ENCODE data around the gene IQSEC1. TPM values are rescaled to one million over a fixed set of nuclear protein-coding genes. Genes with fewer than 3 reads are reported as not detected.

IQSEC1 gene
- total and polyA plus RNA-seq, 7 donors: 2.5 to 39.1 (median 23.9) TPM

GRCh38 chr3:12922881-12923431 lies 150.3 kb downstream of the IQSEC1 start:
- no peaks in the 10 kb centered on the region for H3K27me3 ChIP-seq
- H3K27ac ChIP-seq: no peak overlapping the region
- WGBS, 2 donors: 88 to 90% methylated on average over 11 of the region's 11 CpGs
- no peak for DNase-seq
- H3K4me3 ChIP-seq: no peak overlapping the region
- no peak for TF ChIP-seq POLR2AphosphoS5 (IDR thresholded peaks at IDR 0.05)
- no peak for TF ChIP-seq EP300 (IDR thresholded peaks at IDR 0.05)
- TF ChIP-seq POLR2A (IDR thresholded peaks at IDR 0.05): no peak
- TF ChIP-seq CTCF (IDR thresholded peaks at IDR 0.05): no peak
- H3K9me3 ChIP-seq: no peaks in the 10 kb centered on the region
- intact Hi-C loops (cut with DNase I): no loop called here
- H3K36me3 ChIP-seq: peaks cover 24 to 81% (median 54%) of the 10 kb centered on the region in 4 donors
- H3K4me1 ChIP-seq: no peaks in the 10 kb centered on the region

- intact Hi-C loops (cut with DNase I): no loop called here
- H3K9me3 ChIP-seq: no peaks in the 10 kb centered on the region
- WGBS, 2 donors: 87 to 93% methylated on average over 7 of the region's 7 CpGs
- H3K4me3 ChIP-seq: no peak overlapping the region
- no peak overlapping the region for H3K27ac ChIP-seq
- H3K36me3 ChIP-seq: peaks cover 24 to 87% (median 55%) of the 10 kb centered on the region in 4 donors
- DNase-seq: no peak
- no peaks in the 10 kb centered on the region for H3K4me1 ChIP-seq
- no peaks in the 10 kb centered on the region for H3K27me3 ChIP-seq
- TF ChIP-seq POLR2A (IDR thresholded peaks at IDR 0.05) (no peak), CTCF (IDR thresholded peaks at IDR 0.05) (no peak), EP300 (IDR thresholded peaks at IDR 0.05) (no peak), POLR2AphosphoS5 (IDR thresholded peaks at IDR 0.05) (no peak)
Observed at GRCh38 chr3:12922306-12922705, 150.9 kb downstream of the IQSEC1 start.

GRCh38 chr3:12921736-12922135 lies 151.5 kb downstream of the IQSEC1 start:
- Histone ChIP-seq H3K27me3 (no peaks in the 10 kb centered on the region), H3K4me1 (no peaks in the 10 kb centered on the region), H3K36me3 (peaks cover 24 to 93% (median 54%) of the 10 kb centered on the region in 4 donors), H3K27ac (no peak overlapping the region), H3K9me3 (no peaks in the 10 kb centered on the region), H3K4me3 (no peak overlapping the region)
- intact Hi-C loops (cut with DNase I): no loop called here
- TF ChIP-seq POLR2A (IDR thresholded peaks at IDR 0.05) (no peak), EP300 (IDR thresholded peaks at IDR 0.05) (no peak), CTCF (IDR thresholded peaks at IDR 0.05) (no peak), POLR2AphosphoS5 (IDR thresholded peaks at IDR 0.05) (no peak)
- WGBS, 2 donors: 94 to 97% methylated on average over 8 of the region's 8 CpGs
- no peak for DNase-seq

- Histone ChIP-seq H3K4me1 (no peaks in the 10 kb centered on the region), H3K36me3 (peaks cover 24 to 100% (median 51%) of the 10 kb centered on the region in 4 donors), H3K4me3 (no peak overlapping the region), H3K9me3 (no peaks in the 10 kb centered on the region), H3K27me3 (no peaks in the 10 kb centered on the region), H3K27ac (no peak overlapping the region)
- TF ChIP-seq CTCF (IDR thresholded peaks at IDR 0.05) (no peak), EP300 (IDR thresholded peaks at IDR 0.05) (no peak), POLR2AphosphoS5 (IDR thresholded peaks at IDR 0.05) (no peak), POLR2A (IDR thresholded peaks at IDR 0.05) (no peak)
- intact Hi-C loops (cut with DNase I): no loop called here
- no peak for DNase-seq
- WGBS, 2 donors: 89 to 95% methylated on average over 9 of the region's 9 CpGs
Observed at GRCh38 chr3:12920967-12921366, 152.3 kb downstream of the IQSEC1 start.

DNA sequence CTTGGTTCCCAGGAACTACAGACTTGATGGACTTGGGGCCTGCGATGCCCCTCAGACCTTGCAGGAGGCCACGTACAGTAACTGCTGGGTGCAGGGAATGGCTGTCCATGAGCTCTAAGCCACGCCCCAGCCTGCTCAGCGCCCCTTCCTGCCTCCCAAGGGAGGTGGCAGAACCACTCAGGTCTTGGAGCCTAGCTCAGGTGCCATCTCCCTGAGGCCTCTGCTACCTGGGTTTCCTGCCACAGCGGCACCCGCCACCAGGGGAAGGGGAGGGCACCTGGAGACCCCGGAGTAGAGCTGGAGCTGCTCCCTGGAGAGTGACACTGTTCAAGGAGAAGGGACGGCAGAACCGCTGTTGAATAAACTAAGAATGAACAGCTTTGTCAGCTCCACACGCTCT lies 154.0 kb downstream of the IQSEC1 start:
- Histone ChIP-seq H3K27me3 (no peaks in the 10 kb centered on the region), H3K36me3 (peaks cover 22 to 94% (median 42%) of the 10 kb centered on the region in 4 donors), H3K4me3 (no peak overlapping the region), H3K9me3 (no peaks in the 10 kb centered on the region), H3K27ac (no peak overlapping the region), H3K4me1 (no peaks in the 10 kb centered on the region)
- no peak for DNase-seq
- 87 to 90% methylated on average over 10 of the region's 10 CpGs for WGBS, 2 donors
- TF ChIP-seq CTCF (IDR thresholded peaks at IDR 0.05) (no peak), EP300 (IDR thresholded peaks at IDR 0.05) (no peak), POLR2AphosphoS5 (IDR thresholded peaks at IDR 0.05) (no peak), POLR2A (IDR thresholded peaks at IDR 0.05) (no peak)
- intact Hi-C loops (cut with DNase I): no loop called here

All from sigmoid colon (tissue), 7 donors.